ENCODE measurements around the gene ARHGAP4. TPM values are rescaled to one million over a fixed set of nuclear protein-coding genes. Genes with fewer than 3 reads are reported as not detected.

Gene ARHGAP4
- total RNA-seq, 2 donors from 2014 or later = 7.6 to 8.9 TPM

DNA sequence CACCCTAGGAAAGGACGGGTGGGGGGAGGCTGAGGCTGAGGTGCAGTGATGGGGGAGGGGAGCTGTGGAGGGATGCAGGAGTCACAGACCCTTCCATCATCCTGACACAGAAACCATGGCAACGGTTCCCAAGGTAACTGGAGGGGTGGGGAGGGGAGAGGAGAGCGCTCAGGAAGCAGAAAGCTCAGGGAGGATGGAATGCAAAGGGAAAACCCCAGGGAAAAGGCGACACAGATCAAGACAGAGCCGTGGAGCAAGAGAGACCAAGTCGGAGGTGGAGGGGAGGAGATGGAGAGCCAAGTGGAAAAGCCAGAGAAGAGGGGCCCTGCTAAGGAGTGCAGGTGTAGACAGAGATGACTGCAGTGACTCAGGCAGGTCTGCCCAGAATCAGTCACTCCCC lies 54.6 kb downstream of the ARHGAP4 start:
- Histone ChIP-seq H3K27me3 (no peaks in the 10 kb centered on the region), H3K9me3 (no peaks in the 10 kb centered on the region), H3K36me3 (no peaks in the 10 kb centered on the region), H3K27ac (no peak overlapping the region), H3K4me3 (no peak overlapping the region), H3K4me1 (no peaks in the 10 kb centered on the region)
- TF ChIP-seq, protein P1, sequence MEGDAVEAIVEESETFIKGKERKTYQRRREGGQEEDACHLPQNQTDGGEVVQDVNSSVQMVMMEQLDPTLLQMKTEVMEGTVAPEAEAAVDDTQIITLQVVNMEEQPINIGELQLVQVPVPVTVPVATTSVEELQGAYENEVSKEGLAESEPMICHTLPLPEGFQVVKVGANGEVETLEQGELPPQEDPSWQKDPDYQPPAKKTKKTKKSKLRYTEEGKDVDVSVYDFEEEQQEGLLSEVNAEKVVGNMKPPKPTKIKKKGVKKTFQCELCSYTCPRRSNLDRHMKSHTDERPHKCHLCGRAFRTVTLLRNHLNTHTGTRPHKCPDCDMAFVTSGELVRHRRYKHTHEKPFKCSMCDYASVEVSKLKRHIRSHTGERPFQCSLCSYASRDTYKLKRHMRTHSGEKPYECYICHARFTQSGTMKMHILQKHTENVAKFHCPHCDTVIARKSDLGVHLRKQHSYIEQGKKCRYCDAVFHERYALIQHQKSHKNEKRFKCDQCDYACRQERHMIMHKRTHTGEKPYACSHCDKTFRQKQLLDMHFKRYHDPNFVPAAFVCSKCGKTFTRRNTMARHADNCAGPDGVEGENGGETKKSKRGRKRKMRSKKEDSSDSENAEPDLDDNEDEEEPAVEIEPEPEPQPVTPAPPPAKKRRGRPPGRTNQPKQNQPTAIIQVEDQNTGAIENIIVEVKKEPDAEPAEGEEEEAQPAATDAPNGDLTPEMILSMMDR (IDR thresholded peaks at IDR 0.05) = no peak
- no peak for DNase-seq (ENCODE audit: low spot score)

DNA sequence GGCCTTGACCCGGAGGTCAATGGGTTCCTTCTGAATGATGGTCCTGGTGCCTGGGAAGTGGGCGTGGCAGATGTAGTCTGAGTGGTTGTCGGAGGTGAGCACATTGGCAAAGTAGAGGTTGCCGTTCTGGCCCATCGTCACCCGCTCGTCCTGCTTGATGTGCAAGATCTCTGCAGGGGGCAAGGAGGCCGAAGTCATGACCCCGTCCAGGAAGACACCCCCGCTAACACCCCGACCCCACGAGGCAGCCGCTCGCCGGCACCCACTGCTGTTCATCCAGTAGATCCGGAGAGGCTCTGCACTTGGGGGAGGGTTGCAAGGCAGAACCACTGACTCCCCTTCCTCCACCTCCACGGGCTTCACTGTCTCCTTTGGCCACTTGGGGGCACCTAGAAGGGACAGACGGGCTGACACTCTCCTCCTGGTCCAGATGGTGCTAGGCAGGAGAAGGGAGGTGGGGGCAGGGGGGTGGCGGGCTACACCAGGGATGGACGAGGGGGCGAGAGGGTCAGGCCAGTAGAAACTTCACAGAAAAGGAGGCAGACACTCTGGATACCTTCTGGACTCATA lies 55.2 kb downstream of the ARHGAP4 start:
- TF ChIP-seq, protein P1 (IDR thresholded peaks at IDR 0.05) = no peak
- no peaks in the 10 kb centered on the region for H3K36me3 ChIP-seq

DNA sequence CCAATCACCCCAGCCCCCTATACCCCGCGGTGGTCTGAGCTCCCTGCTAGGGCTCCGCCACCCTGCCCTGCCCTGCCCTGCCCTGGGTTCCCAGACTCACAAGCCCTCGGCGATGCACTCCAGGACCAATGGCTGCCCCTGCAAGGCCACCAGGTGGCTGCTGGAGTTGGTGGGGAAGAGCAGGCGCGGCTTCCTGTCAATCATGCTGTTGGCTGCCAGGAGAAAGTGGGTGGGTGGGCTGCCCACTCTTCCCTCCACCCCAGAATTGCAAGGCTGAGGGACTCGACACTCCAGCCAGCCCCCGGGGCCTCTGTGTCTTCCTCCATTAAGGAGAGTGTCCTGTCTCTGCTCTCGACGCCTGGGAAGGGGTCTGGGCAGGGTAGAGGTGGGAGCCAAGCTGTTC lies 55.8 kb downstream of the ARHGAP4 start:
- H3K36me3 ChIP-seq = no peaks in the 10 kb centered on the region
- no peaks in the 10 kb centered on the region for H3K4me1 ChIP-seq
- TF ChIP-seq, protein P1 (IDR thresholded peaks at IDR 0.05) = no peak
- no peak overlapping the region for H3K27ac ChIP-seq
- H3K27me3 ChIP-seq = no peaks in the 10 kb centered on the region
- H3K4me3 ChIP-seq = no peak overlapping the region
- no peak for DNase-seq (ENCODE audit: low spot score)
- H3K9me3 ChIP-seq = no peaks in the 10 kb centered on the region

More for the DNA sequence above, 55.2 kb downstream of the ARHGAP4 start:
- H3K27ac ChIP-seq = no peak overlapping the region
- DNase-seq (ENCODE audit: low spot score) = no peak
- H3K4me1 ChIP-seq = no peaks in the 10 kb centered on the region
- H3K9me3 ChIP-seq = no peaks in the 10 kb centered on the region
- H3K4me3 ChIP-seq = no peak overlapping the region
- H3K27me3 ChIP-seq = no peaks in the 10 kb centered on the region

DNA sequence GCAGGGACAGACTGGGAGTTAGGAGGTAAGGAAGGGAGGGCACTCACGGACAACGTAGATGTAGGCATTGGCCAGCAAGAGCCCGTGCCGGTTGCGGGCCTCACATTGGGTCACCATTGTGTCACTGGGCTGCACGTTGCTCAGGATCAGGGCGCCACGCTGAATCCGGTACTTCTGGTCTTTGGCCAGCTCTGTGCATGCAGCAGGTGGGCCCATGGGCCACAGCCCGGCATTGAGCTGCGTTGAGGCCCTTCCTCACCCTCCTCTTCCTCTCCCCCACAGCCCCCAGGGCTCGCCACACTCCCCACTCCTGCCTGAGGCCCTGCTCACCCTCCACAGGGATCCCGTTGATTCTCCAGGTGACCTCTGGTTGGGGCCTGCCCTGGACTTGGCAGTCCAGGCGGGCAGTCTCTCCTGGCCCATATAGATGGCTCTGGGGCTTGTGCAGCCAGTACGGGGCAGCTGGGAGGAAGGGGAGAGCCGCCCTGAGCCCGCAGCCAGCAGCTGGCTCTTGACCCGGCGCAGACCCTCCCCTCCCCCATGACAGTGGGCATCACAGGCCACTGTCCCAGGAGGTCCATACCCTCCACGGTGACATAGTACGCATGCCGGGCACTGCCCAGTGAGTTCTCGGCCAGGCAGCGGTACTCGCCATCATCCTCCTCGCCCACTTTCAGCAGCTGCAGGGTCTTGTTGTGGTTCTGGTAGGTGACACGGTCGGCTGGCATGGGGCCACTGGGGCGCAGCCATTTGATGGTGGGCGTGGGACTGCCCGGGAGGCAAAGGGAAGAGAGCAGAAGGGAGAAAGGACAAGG lies 56.4 kb downstream of the ARHGAP4 start:
- no peak for DNase-seq (ENCODE audit: low spot score)
- Histone ChIP-seq H3K9me3 (no peaks in the 10 kb centered on the region), H3K27ac (no peak overlapping the region), H3K36me3 (no peaks in the 10 kb centered on the region), H3K4me1 (no peaks in the 10 kb centered on the region), H3K4me3 (no peak overlapping the region), H3K27me3 (no peaks in the 10 kb centered on the region)
- TF ChIP-seq, protein P1 (IDR thresholded peaks at IDR 0.05) = no peak

DNA sequence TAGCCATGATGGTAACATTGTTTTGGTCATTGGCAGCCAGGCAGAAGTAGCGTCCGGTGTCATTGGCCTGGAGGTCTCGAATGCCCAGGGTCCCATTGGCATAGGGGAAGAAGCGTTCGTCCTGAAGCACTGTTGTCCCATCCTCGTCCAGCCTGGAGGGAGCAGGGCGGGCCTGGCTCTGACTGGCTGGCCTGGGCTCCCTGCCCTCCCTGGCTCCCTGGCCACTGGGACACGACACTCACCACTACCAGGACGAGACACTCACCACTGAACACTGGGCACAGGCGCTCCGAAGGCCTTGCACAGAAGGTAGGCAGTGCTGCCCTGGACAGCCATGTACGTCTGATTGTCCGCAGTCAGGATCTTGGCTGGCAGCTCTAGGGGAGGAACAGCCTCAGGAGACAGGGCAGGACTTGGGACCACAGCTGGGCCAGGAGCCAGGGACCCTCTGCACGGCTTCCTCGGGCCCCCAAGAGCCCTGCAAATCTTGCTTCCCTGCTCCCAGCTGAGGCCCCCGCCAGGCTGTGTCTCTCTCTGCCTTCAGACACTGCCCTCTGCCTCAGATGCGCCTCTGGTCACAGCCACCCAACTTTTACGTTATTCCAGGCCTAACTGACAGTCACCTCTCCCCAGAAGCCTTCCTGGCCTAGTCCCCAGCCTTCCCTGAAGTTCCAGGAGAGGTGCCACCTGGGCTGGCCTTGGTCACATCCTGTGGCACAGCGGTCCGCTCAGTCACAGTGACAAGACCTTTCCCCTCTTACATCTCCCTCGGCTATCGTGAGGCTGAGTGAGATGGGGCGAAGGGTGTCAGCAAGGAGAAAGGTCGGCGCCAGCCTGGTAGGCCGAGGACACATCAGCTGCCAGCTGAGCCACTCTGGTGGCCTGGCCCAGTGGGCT lies 57.2 kb downstream of the ARHGAP4 start:
- Histone ChIP-seq H3K4me3 (no peak overlapping the region), H3K4me1 (no peaks in the 10 kb centered on the region), H3K9me3 (no peaks in the 10 kb centered on the region), H3K36me3 (no peaks in the 10 kb centered on the region), H3K27me3 (no peaks in the 10 kb centered on the region), H3K27ac (no peak overlapping the region)
- DNase-seq (ENCODE audit: low spot score) = no peak
- TF ChIP-seq, protein P1 (IDR thresholded peaks at IDR 0.05) = no peak

Measured in right atrium auricular region (tissue), 2 donors.